Mesothelial cell of epicardium (in vitro differentiated cells): ENCODE measurements around the gene SOX8. TPM values are rescaled to one million over a fixed set of nuclear protein-coding genes. Genes with fewer than 3 reads are reported as not detected.

Experiments used
- DNase-seq, 2 experiments: peaks; one replicate each; pipeline ENCODE4 v3.0.0; 2021; ENCODE audit warnings: low spot score in 2 of 2; ENCODE audit not compliant: unreplicated experiment in 2 of 2
- H3K27ac Mint-ChIP-seq: 2 replicates; pipeline ENCODE4 v1.8.0; 2021; ENCODE audit warnings: mixed read lengths
- H3K27me3 Mint-ChIP-seq: 2 replicates; pipeline ENCODE4 v1.8.0; 2021; ENCODE audit warnings: low read depth, mixed read lengths
- H3K36me3 Mint-ChIP-seq: 2 replicates; pipeline ENCODE4 v1.8.0; 2021; ENCODE audit warnings: mixed read lengths
- H3K4me1 Mint-ChIP-seq: 2 replicates; pipeline ENCODE4 v1.8.0; 2021; ENCODE audit warnings: mixed read lengths
- H3K4me3 Mint-ChIP-seq: 2 replicates; pipeline ENCODE4 v1.8.0; 2021; ENCODE audit warnings: mild to moderate bottlenecking, moderate library complexity, mixed read lengths
- H3K9me3 Mint-ChIP-seq: 2 replicates; pipeline ENCODE4 v1.8.0; 2021; ENCODE audit warnings: mixed read lengths
- CTCF ChIP-seq: fragments of 200-600 bp; sonication (generic); IDR thresholded peaks from one replicate; pipeline ENCODE4 v1.5.0; 2021; ENCODE audit warnings: antibody characterized with exemption; ENCODE audit not compliant: unreplicated experiment
- total RNA-seq: library from RNA; stranded (reverse); gene quantifications from 3 replicates; pipeline ENCODE4 v1.2.1, GENCODE V29; 2021

The SOX8 gene
- total RNA-seq, 1 donor from 2014 or later, result 5.1 TPM

DNA sequence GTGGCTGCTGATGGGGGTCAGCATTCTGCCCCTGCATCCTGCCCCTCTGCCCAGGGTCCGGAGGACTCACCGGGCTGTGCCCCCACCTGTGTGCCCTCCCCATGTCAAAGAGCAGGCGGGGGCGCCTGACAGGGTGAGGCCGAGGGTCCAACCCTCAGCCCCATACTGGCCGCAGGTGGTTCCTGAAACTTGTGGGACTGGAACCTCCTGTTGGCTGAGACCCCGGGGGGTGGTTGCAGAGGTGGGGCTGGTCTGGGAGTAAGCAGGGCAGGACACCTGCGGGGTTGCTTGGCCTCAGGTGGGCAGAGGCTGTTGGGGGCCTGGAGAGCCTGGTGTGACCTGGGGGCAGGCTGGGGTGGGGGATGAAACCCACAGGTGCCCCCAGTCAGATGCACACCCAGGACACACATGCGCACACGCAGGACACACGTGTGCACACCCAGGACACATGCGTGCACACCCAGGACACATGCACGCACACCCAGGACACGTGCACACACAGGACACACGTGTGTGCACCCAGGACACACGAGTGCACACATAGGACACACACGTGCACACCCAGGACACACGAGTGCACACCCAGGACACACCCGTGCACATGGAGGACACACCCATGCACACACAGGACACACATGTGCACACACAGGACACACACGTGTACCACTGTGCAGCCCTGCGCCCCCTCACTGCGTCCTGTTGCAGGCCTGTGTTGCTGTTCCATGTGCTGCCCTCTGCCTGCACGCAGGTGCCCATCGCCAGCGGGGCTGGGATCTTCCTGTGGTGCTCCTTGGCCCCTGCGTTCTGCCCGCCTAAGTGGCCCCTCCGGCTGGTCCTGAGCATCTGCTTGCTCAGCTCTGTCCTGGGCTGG, 31.4 kb downstream of the SOX8 start:
- Mint-ChIP-seq H3K27me3 (peaks cover 11% of the 10 kb centered on the region), H3K4me1 (peaks cover 17% of the 10 kb centered on the region), H3K27ac (no peak overlapping the region), H3K9me3 (no peaks in the 10 kb centered on the region), H3K4me3 (no peak overlapping the region), H3K36me3 (no peaks in the 10 kb centered on the region)
- TF ChIP-seq CTCF, result no peak
- no peak for DNase-seq

GRCh38 chr16:1013593-1013900, 32.0 kb downstream of the SOX8 start:
- TF ChIP-seq CTCF, result no peak
- Mint-ChIP-seq H3K9me3 (no peaks in the 10 kb centered on the region), H3K27me3 (peaks cover 10% of the 10 kb centered on the region), H3K4me1 (peaks cover 17% of the 10 kb centered on the region), H3K27ac (no peak overlapping the region), H3K36me3 (no peaks in the 10 kb centered on the region), H3K4me3 (no peak overlapping the region)
- no peak for DNase-seq

GRCh38 chr16:1014221-1014620, 32.7 kb downstream of the SOX8 start:
- Mint-ChIP-seq H3K4me3 (no peak overlapping the region), H3K36me3 (no peaks in the 10 kb centered on the region), H3K4me1 (peaks cover 21% of the 10 kb centered on the region), H3K27ac (no peak overlapping the region), H3K9me3 (no peaks in the 10 kb centered on the region), H3K27me3 (peaks cover 7% of the 10 kb centered on the region)
- no peak for TF ChIP-seq CTCF
- DNase-seq, result no peak

DNA sequence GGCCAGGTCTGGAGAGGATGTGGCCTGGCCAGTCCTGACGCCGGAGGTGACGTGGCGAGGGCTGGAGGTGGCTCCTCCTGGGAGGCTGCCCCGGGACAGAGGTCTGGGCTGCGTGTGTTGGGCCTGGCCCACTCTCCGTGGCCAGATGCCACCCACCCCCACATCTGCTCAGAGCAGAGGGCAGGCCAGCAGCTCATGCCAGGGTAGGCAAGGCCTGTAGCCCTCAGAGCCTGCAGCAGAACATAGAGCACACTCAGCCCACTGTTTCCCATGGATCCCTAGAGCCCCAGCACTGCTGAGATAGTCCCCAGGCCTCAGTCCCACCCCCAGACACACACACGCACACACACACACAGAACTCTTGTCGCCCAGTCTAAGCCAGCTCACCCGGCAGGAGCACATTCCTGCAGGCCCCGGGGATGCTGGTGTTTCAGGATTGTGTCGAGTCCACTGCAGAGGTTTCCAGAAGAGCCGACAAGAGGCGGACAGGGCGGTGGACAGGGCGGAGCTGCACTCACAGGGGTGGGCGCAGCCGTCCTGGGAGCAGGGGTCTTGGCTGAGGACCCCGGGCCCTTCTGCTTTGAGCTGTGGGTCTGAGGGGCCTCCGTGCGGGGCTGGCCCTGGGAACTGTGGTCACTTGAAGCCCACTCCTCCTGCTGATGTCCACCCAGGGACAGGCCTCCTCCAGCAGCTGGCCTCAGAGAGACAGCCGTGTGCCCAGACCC, 33.4 kb downstream of the SOX8 start:
- peak in 1 of 2 experiments; percentile 67 for DNase-seq
- H3K4me3 Mint-ChIP-seq, result no peak overlapping the region
- H3K9me3 Mint-ChIP-seq, result no peaks in the 10 kb centered on the region
- no peak for TF ChIP-seq CTCF
- H3K27me3 Mint-ChIP-seq, result peaks cover 7% of the 10 kb centered on the region
- no peak overlapping the region for H3K27ac Mint-ChIP-seq
- peaks cover 21% of the 10 kb centered on the region for H3K4me1 Mint-ChIP-seq
- no peaks in the 10 kb centered on the region for H3K36me3 Mint-ChIP-seq

DNA sequence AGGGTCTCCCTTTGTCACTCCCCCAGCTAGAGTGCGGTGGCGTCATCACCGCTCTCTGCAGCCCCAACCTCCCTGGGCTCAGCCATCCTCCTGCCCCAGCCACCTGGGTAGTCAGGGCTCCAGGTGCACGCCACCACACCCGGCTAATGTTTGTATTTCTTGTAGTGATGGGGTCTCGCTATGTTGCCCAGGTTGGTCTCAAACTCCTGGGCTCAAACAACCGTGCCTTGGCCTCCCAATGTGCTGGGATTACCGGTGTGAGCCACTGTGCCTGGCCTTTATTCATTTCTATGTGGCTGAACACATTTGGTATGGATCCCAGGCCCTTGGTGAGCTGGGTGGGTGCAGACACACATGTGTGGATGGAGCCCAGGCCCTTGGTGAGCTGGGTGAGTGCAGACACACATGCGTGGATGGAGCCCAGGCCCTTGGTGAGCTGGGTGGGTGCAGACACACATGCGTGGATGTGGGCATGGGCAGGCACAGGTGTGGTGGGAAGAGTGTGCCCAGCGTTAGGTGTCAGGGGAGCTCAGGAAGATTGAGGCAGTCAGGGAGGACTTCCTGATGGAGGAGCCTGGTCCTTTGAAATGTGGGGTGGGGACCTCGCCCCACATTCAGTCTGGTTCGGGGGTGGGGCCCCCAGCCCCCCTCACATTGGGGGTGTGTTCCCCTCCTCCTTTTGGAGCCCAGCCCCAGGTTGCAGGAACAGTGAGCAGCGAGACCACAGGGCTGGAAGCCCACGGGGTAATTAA, 37.1 kb downstream of the SOX8 start:
- H3K4me1 Mint-ChIP-seq, result peaks cover 23% of the 10 kb centered on the region
- no peak overlapping the region for H3K4me3 Mint-ChIP-seq
- no peak for TF ChIP-seq CTCF
- no peaks in the 10 kb centered on the region for H3K36me3 Mint-ChIP-seq
- no peak overlapping the region for H3K27ac Mint-ChIP-seq
- DNase-seq, result no peak
- H3K27me3 Mint-ChIP-seq, result peaks cover 1% of the 10 kb centered on the region
- H3K9me3 Mint-ChIP-seq, result no peaks in the 10 kb centered on the region
